Stimulated activated CD8-positive, alpha-beta memory T cell treated with anti-CD3 and anti-CD28 coated beads, Interleukin-12 subunit alpha, Interleukin-12 subunit beta, amount 100 ng/mL, for 1 hour (primary cell): ENCODE measurements around the gene ST3GAL6.
"Not testable (repeated sequence)": the region's sequence is repeated elsewhere in the genome, so short reads cannot be mapped to it uniquely, and the experiment has no call there.

Experiments used
- DNase-seq: peaks from one replicate; pipeline ENCODE4 v3.0.0-alpha.2; 2020; ENCODE audit warnings: low read depth

Gene ST3GAL6

DNA sequence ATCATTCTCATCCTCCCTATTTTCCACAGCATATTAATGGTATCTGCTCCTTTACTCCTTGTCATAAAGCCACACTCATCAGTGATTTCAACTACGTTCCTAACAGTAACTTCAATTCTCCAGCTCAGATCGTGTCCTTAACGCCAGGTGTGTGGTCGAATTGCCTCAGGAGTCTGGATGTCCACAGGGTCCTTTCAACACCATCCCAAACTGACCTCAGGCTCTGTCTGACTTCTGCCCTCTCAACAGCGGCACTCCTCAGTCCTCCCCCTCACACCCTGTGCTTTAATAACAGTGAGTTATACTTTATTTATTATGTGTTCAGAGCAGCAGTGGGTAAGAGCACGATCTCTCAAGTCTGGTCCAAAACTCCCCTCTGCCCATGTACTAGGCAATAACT, 42.4 kb downstream of the ST3GAL6 start:
- DNase-seq, result no peak

DNA sequence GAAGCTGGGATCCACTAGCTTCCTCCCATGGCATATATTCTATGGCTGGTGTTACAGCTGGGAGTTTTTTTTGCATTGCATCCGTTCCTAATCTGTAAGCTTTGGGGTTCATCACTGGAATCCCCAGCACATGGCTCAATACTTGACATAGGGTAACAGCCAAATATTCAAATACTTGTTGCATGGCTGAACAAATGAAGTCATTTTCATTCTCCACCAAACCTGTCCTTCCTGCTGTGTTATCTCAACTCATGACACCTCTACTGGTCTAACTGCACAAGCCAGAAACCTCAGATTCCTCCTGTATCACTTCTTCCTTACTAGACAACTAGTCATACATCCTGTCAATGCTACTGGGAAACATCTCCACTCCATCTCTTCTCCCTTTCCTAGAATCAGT, 43.4 kb downstream of the ST3GAL6 start:
- no peak for DNase-seq

DNA sequence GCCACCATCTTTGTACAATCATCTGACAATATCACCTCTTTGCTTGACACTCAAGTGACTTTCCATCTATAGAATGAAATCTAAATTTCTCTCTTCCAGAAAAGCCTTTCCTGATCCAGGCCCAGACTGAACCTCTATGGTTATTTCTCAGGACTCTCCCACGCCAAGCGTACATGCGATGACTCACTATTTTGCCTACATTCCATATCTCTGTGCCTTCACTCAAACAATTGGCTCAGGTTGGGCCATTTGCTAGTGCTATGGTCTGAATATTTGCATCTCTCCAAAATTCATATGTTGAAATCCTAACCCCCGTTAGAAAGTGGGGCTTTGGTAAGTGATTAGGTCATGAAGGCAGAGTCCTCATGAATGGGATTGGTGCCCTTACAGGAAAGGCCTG, 43.9 kb downstream of the ST3GAL6 start:
- DNase-seq, result no peak

DNA sequence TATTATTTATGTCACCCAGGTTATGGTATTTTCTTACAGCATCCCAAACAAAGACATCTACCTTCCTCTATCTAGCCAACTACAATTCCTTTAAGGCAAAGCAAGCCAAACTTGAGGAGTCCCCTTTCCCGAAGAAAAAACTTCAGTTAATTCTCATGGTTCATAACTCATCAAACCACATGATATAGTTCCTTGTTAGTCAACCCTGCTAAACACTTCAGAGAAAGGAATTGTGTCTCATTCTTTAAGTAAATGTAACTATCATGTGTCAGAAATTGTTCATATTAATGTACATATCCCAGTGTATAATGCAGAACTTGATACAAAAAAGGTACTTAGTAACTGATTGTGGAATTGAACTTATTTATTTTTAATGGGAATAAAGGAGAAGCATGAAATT, 44.4 kb downstream of the ST3GAL6 start:
- DNase-seq, result no peak

DNA sequence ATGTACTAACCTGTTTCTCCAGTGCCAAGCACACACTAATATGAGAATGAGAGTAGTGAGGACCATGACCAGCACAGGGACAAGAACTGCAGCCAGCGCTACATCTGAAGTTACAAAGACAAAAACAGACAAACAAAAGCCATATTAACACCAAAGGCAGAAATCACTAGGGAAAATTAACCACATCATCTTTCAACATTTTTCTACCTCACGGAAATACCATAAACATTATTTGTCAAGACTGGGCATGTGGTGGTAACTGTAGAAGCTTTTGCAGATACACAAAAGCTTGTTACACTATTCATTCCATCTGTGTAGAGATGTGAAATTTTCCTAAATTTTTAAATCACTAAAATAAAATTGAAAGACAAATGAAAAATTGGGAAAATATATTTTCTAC, 44.9 kb downstream of the ST3GAL6 start:
- DNase-seq, result no peak

DNA sequence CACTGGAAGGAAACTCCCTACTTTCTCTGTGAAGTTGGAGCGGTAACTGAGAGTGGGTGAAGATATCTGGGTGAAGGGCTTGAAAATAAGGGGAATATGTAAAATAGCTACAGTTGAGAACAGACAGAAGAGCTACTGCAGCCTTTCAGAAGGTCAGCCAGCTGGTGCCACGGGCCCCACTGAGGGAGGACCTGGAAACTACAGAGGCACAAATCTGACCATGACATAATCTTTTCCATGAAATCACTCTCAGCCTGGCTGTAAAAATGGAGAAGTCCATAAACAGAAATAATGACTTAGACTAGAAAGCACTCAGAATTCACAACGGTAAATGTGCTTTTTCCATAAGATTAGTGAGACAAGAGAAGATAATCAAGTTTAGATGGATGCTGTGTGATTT, 46.4 kb downstream of the ST3GAL6 start:
- no peak for DNase-seq

DNA sequence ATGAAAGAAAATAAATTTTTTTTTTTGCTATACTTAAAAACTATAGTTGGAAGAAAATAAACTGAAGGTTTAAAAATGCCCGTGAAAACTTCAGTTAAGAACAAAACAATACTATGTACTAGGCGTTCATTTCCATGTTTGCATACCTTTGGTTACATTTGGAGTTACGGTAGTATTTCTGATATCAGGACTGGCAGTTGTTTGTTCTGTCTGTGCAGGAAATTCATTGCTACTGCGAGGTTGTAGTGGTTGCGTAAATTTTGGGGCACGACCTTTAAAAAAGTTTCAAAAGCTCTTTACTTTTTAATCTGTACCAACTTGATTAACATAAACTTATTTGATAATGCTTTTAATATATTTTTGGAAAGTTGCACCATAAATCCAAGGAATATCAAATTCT, 47.9 kb downstream of the ST3GAL6 start:
- no peak for DNase-seq

DNA sequence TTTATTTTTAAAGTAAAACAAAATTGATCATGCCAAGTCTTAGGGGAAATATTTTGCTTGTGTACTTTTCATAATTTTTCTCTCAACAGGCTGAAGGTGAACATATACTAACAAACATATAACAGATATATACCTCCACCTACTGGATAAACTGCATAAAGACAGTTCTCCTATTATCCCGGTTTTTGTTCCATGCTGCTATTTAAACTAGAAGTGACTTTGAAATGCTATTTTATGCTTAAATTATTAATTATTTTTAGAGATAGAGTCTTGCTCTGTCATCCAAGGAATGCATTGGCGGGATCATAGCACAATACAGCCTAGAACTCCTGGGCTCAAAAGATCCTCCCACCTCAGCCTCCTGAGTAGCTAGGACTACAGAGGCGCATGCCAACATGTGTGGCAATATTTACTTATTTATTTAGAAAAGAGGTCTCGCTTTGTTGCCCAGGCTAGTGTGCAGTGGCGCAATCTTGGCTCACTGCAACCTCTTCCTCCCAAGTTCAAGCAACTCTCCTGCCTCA, 49.8 kb downstream of the ST3GAL6 start:
- no peak for DNase-seq

DNA sequence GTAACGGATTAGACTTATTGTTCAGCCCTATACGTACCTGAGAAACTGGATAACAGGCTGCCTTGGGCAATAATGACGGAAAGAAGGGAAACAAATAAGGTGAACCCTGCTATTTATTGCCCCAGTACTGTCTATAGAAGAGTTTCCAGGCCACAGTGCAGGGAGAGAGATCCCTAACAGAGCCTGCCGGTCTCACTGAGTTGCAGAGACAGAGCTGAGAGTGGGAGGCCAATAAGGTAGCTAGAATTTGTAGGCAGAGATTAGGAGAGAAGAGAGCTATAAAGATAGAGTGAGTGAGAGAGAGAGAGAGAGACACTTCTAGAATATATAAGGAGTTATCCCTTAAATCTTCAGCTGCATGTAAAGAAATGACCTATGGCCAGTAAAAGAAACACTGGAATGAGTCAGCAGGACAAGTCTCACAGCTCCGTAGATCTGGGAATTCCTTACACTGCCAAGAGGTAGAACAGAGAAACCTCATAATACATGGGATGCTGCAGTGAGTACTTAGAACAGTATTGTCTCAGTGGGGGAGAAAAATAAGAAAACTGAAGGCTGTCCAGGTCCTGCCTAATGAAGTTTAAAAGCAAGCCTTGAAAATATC, 51.8 kb downstream of the ST3GAL6 start:
- no peak for DNase-seq

DNA sequence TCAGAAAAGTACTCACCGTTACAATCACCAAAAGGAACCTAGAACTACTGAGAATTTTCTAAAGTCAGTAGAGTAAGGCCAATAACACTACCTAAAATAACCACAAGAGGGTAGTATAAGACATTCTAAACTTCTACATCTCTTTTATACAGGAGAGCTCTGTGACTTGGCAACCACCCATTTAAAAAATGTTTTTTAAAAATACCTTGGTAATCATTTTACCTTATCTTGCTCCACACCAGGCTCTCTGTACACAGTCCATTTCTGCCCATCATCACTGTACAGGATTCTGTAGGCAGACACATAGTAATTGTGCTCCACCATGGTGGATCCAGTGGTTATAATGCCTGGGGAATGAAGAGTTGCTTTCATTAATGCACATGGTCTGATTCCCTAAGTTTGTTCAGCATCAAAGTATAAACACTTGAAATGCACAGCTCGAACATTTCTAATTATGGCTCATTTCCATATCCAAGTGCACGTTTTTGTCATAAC, 54.5 kb downstream of the ST3GAL6 start:
- no peak for DNase-seq

DNA sequence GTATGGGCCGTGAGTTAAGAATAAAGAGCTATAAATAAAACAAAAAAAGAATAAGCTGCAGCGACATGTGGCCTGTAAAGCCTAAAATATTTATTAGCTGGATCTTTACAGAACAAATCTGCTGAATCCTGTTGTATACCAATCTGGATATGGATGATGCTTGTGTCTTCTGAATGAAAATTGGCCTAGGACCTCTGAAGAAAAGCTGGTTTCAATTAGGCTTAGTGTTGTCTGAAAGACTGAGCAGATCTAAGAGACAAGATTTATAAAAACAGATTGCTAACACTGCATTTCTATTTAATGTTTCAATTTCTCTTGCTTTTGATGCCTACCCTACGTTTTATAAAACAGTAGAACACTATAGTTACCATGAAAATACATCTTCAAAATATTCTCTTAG, 57.9 kb downstream of the ST3GAL6 start:
- DNase-seq, result no peak

DNA sequence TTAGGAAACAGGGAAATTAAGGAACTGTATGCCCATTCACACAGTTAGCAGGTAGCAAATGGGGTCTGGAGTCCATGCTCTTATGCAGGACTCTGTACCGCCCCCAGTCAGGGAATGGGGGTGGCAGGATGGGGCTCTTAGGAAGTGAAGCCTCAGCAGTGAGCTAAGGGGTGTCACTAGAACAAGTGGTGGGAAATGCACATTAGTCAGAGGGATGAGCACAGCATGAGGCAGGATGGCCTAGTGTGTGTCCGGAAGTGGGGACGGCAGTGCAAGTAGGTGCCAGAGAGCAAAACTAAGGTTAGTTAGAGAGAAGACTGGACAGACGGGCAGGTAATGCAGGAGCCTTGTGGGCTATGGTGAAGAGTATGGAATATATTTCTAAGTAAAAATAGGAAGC, 60.7 kb downstream of the ST3GAL6 start:
- DNase-seq, result no peak

DNA sequence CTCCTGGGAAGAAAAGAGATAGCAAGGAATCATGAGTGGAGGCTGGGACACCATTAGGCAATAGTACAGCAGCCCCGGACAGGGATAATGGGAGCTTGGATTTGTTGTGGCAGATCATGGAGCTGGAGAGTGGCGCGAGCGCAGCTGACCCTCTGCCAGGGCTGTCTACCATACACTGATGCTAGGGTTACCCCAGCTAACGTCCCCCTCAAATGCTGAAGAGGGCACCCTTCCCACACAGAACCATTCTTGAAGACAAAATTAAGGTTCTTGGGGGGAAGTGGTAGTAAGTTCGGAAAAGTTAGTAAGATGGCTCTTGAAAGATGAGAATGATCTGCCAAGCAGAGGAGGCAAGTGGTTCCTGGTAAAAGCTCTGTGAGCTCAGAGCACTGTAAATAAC, 61.1 kb downstream of the ST3GAL6 start:
- DNase-seq, result no peak

DNA sequence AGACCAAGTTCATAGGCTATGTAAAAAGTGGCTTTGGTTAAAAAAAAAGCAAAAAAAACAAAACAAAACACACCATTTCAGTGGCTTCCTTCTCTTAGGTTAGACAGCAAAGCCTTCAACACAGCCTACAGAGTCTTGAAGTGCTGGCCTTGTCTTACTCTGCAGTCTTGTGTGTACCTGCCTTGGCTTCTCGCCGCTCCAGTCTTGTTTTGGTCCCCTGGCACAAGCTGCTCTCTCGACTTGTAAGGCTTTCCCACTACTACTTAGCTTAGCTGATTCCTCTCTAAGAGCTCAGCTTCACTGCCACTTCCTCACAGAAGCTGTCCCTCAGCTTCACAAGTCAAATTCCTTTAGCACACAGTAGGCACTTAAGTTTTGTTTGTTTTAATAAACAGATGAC, 63.0 kb downstream of the ST3GAL6 start:
- DNase-seq, result no peak

DNA sequence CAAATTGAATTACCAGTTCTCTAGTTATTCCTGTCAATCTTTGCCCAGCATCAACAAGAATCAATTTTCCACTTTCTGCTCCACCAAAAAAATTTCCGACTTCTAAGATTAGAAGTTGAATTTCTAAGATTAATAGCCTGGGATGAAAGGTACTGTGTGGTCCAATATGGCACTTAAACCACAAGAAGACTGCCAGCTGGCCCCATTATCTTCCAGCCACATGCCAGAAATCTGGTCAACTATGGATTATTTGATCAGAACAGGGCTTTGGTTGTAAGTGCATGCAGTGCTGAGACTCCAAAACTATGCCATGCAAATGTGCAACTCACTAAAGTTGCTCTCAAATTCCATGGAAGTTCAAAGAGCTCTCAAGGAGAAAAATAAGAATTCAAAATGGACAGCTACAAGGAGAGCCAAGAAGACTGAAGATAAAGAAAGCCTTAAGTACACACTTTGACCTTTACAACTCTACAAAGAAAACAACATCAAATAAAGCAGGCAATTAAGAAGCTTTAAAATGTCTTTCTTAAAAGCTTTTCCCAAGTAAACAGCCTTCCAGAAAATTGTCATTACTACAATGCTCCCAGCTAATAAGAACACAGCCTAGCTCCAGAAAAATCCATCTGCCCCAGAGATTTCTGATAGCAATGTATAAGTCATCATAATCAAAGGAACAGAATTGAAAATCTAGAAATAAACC, 64.2 kb downstream of the ST3GAL6 start:
- DNase-seq, result no peak

DNA sequence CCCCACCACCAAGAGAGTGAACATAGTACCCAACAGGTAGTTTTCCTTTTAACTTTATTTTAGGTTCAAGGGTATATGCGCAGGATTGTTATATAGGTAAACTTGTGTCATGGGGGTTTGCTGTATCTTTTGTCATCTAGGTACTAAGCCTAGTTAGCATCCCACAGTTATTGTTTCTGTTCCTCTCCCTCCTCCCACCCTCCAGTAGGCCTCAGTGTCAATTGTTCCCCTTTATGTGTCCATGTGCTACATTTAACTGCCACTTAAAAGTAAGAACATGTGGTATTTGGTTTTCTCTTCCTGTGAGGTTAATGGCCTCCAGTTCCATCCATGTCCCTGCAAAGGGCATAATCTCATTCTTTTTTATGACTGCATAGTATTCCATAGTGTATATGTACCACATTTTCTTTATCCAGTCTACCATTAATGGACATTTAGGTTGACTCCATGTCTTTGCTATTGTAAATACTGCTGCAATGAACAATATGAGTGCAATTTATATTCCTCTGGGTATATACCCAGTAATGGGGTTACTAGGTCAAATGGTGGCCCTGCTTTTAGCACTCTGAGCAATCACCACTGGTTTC, 66.2 kb downstream of the ST3GAL6 start:
- no peak for DNase-seq

DNA sequence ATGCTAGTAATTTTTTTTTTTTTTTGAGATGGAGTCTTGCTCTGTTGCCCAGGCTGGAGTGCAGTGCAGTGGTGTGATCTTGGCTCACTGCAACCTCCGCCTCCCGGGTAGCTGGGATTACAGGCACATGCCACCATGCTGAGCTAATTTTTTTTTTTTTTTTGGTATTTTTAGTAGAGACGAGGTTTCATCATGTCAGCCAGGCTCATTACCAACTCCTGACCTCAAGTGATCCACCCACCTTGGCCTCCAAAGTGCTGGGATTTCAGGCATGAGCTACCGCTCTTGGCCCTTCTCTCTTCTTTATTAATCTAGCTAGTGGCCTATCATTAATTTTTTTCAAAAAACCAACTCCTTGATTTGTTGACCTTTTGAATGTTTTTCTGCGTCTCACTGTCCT, 67.9 kb downstream of the ST3GAL6 start:
- not testable (repeated sequence) for DNase-seq

DNA sequence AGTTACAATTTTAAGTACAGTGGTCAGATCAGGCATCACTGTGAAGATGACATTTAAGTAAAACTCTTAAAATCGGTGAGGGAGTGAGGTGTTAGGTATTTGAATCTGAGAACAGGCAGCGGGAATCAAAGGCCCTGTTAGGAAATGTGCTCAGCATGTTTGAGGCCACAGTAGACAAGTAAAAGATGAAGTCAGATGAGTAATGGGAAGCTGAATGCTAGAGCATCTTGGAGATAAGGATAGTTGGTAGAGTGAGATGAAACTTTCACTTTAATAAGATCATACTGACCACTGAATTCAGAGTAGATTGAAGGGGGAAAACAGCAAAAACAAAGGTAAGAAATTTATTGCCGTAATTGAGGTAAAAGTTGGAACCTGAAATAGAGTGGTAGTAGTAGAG, 76.7 kb downstream of the ST3GAL6 start:
- no peak for DNase-seq

DNA sequence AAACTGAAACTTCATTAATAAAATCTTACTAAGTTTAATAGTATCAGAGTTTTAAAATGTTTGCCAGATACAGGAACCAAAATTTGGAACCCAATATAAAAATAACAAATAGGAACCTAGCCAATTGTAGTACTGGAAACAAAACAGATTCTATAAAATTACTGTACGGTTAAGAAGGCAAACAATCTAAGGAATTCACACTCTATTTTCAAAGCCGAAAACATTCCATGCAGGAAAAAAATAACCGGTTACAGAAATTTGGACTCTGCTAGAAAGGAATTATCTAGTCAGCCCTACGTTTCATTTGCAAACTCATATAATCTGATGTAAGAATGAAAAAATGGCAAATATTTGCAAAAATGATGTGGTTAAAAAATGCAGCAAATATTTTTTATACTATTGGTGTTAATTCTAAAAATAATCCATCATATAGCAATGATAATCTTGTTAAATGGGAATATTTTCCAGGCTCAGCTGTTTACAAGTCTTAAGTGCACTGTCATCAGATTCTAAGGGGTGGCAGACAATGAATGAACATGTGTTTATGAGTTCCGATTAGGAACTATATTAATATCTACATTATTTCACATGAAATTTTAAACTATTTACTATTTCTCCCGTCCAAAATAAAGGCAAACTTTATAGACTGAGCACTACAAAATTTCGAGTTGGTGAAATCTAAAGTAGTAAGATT, 80.3 kb downstream of the ST3GAL6 start:
- no peak for DNase-seq
